ENCODE data around the gene ADAM8. TPM values are rescaled to one million over a fixed set of nuclear protein-coding genes. Genes with fewer than 3 reads are reported as not detected.

Gene ADAM8
- total and polyA plus RNA-seq, 2 donors (not counting 1 experiment from before 2014, with no cell fraction given): 116 to 196 TPM

DNA sequence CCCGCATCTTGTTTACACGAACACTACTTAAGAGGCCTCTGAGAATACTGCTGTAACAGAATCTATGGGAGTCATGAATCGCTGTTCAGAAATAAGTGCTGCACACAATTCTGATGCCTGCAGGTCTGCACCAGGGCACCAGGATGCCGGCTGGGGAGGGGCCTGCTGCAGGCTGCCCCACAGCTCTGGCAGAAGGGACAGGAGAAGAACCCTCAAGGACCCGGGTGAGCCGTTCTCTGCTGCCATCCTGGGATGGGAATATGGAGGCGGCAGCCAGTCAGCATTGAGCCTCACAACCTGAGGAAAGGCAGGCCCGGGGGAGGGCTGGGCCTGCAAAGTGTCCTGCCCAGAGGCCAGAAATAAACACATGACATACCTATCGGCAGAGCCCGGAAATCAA is 20.8 kb upstream of the ADAM8 start:
- intact Hi-C loops (cut with micrococcal nuclease): no loop called here
- Histone ChIP-seq H4K20me1 (ENCODE audit: control insufficient read depth, insufficient read depth, low read length, poor library complexity, severe bottlenecking) (peaks cover 21% of the 10 kb centered on the region), H3K79me2 (ENCODE audit: control insufficient read depth, insufficient read depth, low read length) (peaks cover 6% of the 10 kb centered on the region), H2AFZ (ENCODE audit: insufficient read depth, low read depth, low read length, poor library complexity, severe bottlenecking) (no peak overlapping the region), H3K36me3 (replicated peaks in 1 of 2; ENCODE audit: control extremely low read depth in 1 of 2, control insufficient read depth in 1 of 2, extremely low read depth in 1 of 2, insufficient read depth in 2 of 2, low read length in 1 of 2) (peaks cover 0 to 84% of the 10 kb centered on the region in 2 experiments), H3K27ac (ENCODE audit: low read length in 2 of 2) (no peak overlapping the region), H3K4me3 (ENCODE audit: control extremely low read depth in 1 of 5, extremely low read depth in 1 of 5, insufficient read depth in 1 of 5, low read depth in 2 of 5, low read length in 4 of 5) (no peak overlapping the region), H3K9me3 (ENCODE audit: control extremely low read depth in 1 of 3, control insufficient read depth in 2 of 3, insufficient read depth in 1 of 3, low read length in 2 of 3) (no peaks in the 10 kb centered on the region), H3K27me3 (replicated peaks in 1 of 4; ENCODE audit: control extremely low read depth in 1 of 4, control insufficient read depth in 3 of 4, insufficient read depth in 4 of 4, low read length in 3 of 4) (no peaks in the 10 kb centered on the region), H3K4me1 (ENCODE audit: control insufficient read depth in 2 of 2, insufficient read depth in 2 of 2, low read length in 2 of 2) (no peaks in the 10 kb centered on the region), H3K9ac (ENCODE audit: low read length) (no peak overlapping the region), H3K4me2 (replicated peaks; ENCODE audit: low read depth, low read length, poor library complexity, severe bottlenecking) (no peak overlapping the region)
- ChIA-PET CTCF (no interaction called here), POLR2A (no interaction called here)
- 97% methylated on average over 10 of the region's 10 CpGs for WGBS (ENCODE audit: insufficient coverage)
- DNase-seq (no peak), ATAC-seq (ENCODE audit: low read depth) (no peak)
- H3K27me3 Mint-ChIP-seq: no peaks in the 10 kb centered on the region
- H3K9me3 Mint-ChIP-seq (ENCODE audit: insufficient read depth): no peaks in the 10 kb centered on the region
- TF ChIP-seq, protein P1, sequence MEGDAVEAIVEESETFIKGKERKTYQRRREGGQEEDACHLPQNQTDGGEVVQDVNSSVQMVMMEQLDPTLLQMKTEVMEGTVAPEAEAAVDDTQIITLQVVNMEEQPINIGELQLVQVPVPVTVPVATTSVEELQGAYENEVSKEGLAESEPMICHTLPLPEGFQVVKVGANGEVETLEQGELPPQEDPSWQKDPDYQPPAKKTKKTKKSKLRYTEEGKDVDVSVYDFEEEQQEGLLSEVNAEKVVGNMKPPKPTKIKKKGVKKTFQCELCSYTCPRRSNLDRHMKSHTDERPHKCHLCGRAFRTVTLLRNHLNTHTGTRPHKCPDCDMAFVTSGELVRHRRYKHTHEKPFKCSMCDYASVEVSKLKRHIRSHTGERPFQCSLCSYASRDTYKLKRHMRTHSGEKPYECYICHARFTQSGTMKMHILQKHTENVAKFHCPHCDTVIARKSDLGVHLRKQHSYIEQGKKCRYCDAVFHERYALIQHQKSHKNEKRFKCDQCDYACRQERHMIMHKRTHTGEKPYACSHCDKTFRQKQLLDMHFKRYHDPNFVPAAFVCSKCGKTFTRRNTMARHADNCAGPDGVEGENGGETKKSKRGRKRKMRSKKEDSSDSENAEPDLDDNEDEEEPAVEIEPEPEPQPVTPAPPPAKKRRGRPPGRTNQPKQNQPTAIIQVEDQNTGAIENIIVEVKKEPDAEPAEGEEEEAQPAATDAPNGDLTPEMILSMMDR (IDR thresholded peaks at IDR 0.05): no peak
- TF ChIP-seq EZH2 (IDR thresholded peaks at IDR 0.05; ENCODE audit: borderline replicate concordance, insufficient read depth, low read depth, low read length, poor library complexity, severe bottlenecking): no peak
- H3K4me3 Mint-ChIP-seq: no peak overlapping the region
- H3K27ac Mint-ChIP-seq: no peak overlapping the region
- no peaks in the 10 kb centered on the region for H3K4me1 Mint-ChIP-seq

DNA sequence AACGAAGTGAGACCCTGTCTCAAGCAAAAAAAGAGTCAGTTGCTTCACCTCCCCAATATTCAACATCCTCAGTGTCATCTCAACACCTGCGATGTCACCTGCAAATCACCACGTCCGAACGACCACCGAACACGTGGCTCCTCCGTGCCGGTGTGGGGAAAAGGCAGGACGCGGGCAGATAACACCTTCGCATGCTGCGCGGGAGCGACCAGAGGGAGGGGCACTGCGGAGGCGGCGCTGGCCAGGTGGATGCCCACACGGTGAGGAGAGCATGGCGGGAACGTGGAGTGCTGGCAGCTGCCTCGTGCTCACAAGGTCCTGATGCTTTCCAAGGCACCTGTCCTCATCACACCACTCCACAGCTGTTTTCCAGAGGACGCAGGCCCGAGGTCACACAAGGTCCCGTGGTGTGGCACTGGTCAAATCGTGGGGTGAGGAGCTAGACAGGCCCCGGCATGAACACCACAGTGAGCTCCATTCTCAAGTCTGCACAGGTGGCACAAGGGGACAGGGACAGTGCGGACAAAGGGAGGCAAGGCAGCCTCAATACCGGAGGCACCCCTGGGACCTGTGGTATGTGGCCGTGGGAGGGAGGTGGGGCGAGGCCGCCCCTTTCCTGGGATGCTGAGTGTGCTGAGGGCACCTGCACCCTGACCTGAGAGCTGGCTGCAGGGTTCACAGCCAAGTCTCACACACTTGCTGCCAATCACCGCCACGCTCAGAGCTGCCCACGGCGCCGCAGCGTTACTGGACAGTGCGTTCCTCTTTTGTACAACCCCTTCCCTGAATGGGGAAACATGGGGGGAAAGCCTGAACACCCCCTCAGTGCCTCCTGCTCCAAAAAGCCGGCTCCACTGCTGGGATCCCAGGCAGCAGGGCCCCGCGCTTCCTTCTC is 19.0 kb upstream of the ADAM8 start:
- CTCF ChIA-PET: no interaction called here
- peaks cover 0 to 80% of the 10 kb centered on the region in 2 experiments for H3K36me3 ChIP-seq (replicated peaks in 1 of 2; ENCODE audit: control extremely low read depth in 1 of 2, control insufficient read depth in 1 of 2, extremely low read depth in 1 of 2, insufficient read depth in 2 of 2, low read length in 1 of 2)

More for the DNA sequence above, 19.0 kb upstream of the ADAM8 start:
- H3K27me3 Mint-ChIP-seq: no peaks in the 10 kb centered on the region
- Histone ChIP-seq H3K4me1 (ENCODE audit: control insufficient read depth in 2 of 2, insufficient read depth in 2 of 2, low read length in 2 of 2) (no peaks in the 10 kb centered on the region), H3K27ac (ENCODE audit: low read length in 2 of 2) (no peak overlapping the region), H3K4me3 (ENCODE audit: control extremely low read depth in 1 of 5, extremely low read depth in 1 of 5, insufficient read depth in 1 of 5, low read depth in 2 of 5, low read length in 4 of 5) (no peak overlapping the region), H3K9me3 (ENCODE audit: control extremely low read depth in 1 of 3, control insufficient read depth in 2 of 3, insufficient read depth in 1 of 3, low read length in 2 of 3) (no peaks in the 10 kb centered on the region), H4K20me1 (ENCODE audit: control insufficient read depth, insufficient read depth, low read length, poor library complexity, severe bottlenecking) (peaks cover 16% of the 10 kb centered on the region), H3K79me2 (ENCODE audit: control insufficient read depth, insufficient read depth, low read length) (no peaks in the 10 kb centered on the region), H2AFZ (ENCODE audit: insufficient read depth, low read depth, low read length, poor library complexity, severe bottlenecking) (no peak overlapping the region), H3K9ac (ENCODE audit: low read length) (no peak overlapping the region), H3K27me3 (replicated peaks in 1 of 4; ENCODE audit: control extremely low read depth in 1 of 4, control insufficient read depth in 3 of 4, insufficient read depth in 4 of 4, low read length in 3 of 4) (no peaks in the 10 kb centered on the region), H3K4me2 (replicated peaks; ENCODE audit: low read depth, low read length, poor library complexity, severe bottlenecking) (no peak overlapping the region)
- no peak overlapping the region for H3K4me3 Mint-ChIP-seq
- no peak overlapping the region for H3K27ac Mint-ChIP-seq
- ATAC-seq (ENCODE audit: low read depth): no peak
- POLR2A ChIA-PET: no interaction called here
- no peaks in the 10 kb centered on the region for H3K4me1 Mint-ChIP-seq
- intact Hi-C loops (cut with micrococcal nuclease): no loop called here
- TF ChIP-seq, protein P1 (IDR thresholded peaks at IDR 0.05): no peak
- TF ChIP-seq EZH2 (IDR thresholded peaks at IDR 0.05; ENCODE audit: borderline replicate concordance, insufficient read depth, low read depth, low read length, poor library complexity, severe bottlenecking): no peak
- no peaks in the 10 kb centered on the region for H3K9me3 Mint-ChIP-seq (ENCODE audit: insufficient read depth)
- WGBS (ENCODE audit: insufficient coverage): 98% methylated on average over 30 of the region's 42 CpGs
- no peak for DNase-seq
